Muscle of back (tissue), 10 donors: ENCODE results near the gene SUOX. TPM values are rescaled to one million over a fixed set of nuclear protein-coding genes. Genes with fewer than 3 reads are reported as not detected.

Source experiments
- polyA plus RNA-seq, 10 donors: library from polyadenylated mRNA; unstranded; fragments of 120-200 nt; gene quantifications; one replicate each; pipeline ENCODE4 v1.2.1, GENCODE V29; 2013; ENCODE audit not compliant: insufficient read length in 10 of 10

Gene SUOX
- polyA plus RNA-seq, 10 donors = 11.8 to 16.9 (median 12.9) TPM

Other genes starting within 250 kb of the SUOX start
- 10 to 100 TPM; 62.5 to 85.4 (median 74.6) TPM for gene SARNP, start 179.6 kb upstream of the SUOX start, polyA plus RNA-seq
- 10 to 100 TPM; 12.1 to 19.4 (median 16.7) TPM for gene ORMDL2, start 179.2 kb upstream of the SUOX start, polyA plus RNA-seq
- gene DNAJC14, start 167.7 kb upstream of the SUOX start, polyA plus RNA-seq = 10 to 100 TPM; 20.1 to 26.6 (median 22.8) TPM
- gene MMP19, start 154.3 kb upstream of the SUOX start, polyA plus RNA-seq = 1 to 10 TPM; 1.9 to 4.9 (median 3.4) TPM
- 10 to 100 TPM; 18.2 to 28.2 (median 21.2) TPM for gene PYM1, start 69.4 kb upstream of the SUOX start, polyA plus RNA-seq
- 10 to 100 TPM; 12.8 to 49.9 (median 22.0) TPM for gene DGKA, start 66.1 kb upstream of the SUOX start, polyA plus RNA-seq
- 10 to 100 TPM in 2 of 10 donors, 1 to 10 TPM in 5, under 1 TPM in 3; 0.71 to 38.1 (median 1.4) TPM for gene PMEL, start 31.2 kb upstream of the SUOX start, polyA plus RNA-seq
- gene CDK2, start 30.4 kb upstream of the SUOX start, polyA plus RNA-seq = 10 to 100 TPM; 21.0 to 42.1 (median 28.6) TPM
- gene RAB5B, start 23.2 kb upstream of the SUOX start, polyA plus RNA-seq = 100 to 1,000 TPM in 9 of 10 donors, 10 to 100 TPM in 1; 99.4 to 141 (median 121) TPM
- 10 to 100 TPM in 1 of 10 donors, 1 to 10 TPM in 9; 5.5 to 11.3 (median 7.8) TPM for gene IKZF4, start 23.8 kb downstream of the SUOX start, polyA plus RNA-seq
- 100 to 1,000 TPM in 8 of 10 donors, 10 to 100 TPM in 2; 79.8 to 679 (median 311) TPM for gene RPS26, start 44.6 kb downstream of the SUOX start, polyA plus RNA-seq
- 100 to 1,000 TPM in 9 of 10 donors, 10 to 100 TPM in 1; 83.9 to 228 (median 151) TPM for gene ERBB3, start 82.9 kb downstream of the SUOX start, polyA plus RNA-seq
- 100 to 1,000 TPM in 8 of 10 donors, 10 to 100 TPM in 2; 93.0 to 121 (median 109) TPM for gene PA2G4, start 107.3 kb downstream of the SUOX start, polyA plus RNA-seq
- 1,000 to 10,000 TPM; 4,692 to 6,543 (median 5,537) TPM for gene RPL41, start 119.4 kb downstream of the SUOX start, polyA plus RNA-seq
- gene ZC3H10, start 121.0 kb downstream of the SUOX start, polyA plus RNA-seq = 1 to 10 TPM; 3.4 to 6.3 (median 4.6) TPM
- 10 to 100 TPM; 64.1 to 91.1 (median 79.6) TPM for gene ESYT1, start 131.0 kb downstream of the SUOX start, polyA plus RNA-seq
- gene MYL6B, start 155.3 kb downstream of the SUOX start, polyA plus RNA-seq = 100 to 1,000 TPM; 502 to 996 (median 790) TPM
- 1,000 to 10,000 TPM; 1,255 to 1,671 (median 1,389) TPM for gene MYL6, start 161.1 kb downstream of the SUOX start, polyA plus RNA-seq
- 10 to 100 TPM; 49.9 to 75.2 (median 61.1) TPM for gene SMARCC2, start 192.2 kb downstream of the SUOX start, polyA plus RNA-seq
- 10 to 100 TPM; 31.6 to 52.0 (median 41.4) TPM for gene RNF41, start 224.6 kb downstream of the SUOX start, polyA plus RNA-seq
- gene NABP2, start 227.1 kb downstream of the SUOX start, polyA plus RNA-seq = 10 to 100 TPM; 13.7 to 22.0 (median 19.3) TPM
- 1 to 10 TPM in 1 of 10 donors, under 1 TPM in 7, not detected in 2; 0.32 to 1.0 (median 0.55) TPM for gene SLC39A5, start 232.8 kb downstream of the SUOX start, polyA plus RNA-seq